Endothelial cell of umbilical vein (primary cell): ENCODE measurements around the gene MRAP. TPM values are rescaled to one million over a fixed set of nuclear protein-coding genes. Genes with fewer than 3 reads are reported as not detected.

ENCODE experiments used
- BruUV-seq: library from RNA; stranded (reverse); fragments of 400-500 nt; replicated peaks from 2 replicates; lab custom pipeline; 2021; lab: Mats Ljungman, UMichigan
- CTCF ChIA-PET: fragments of 300-600, 350-600 bp; sonication (Branson Sonifier 250); formaldehyde crosslinking; loops from one replicate; lab custom pipeline; 2021; ENCODE audit warnings: antibody characterized with exemption, inconsistent platforms; lab: Charles Lee
- POLR2A ChIA-PET: fragments of 300-600, 350-600 bp; sonication (Branson Sonifier 250); formaldehyde crosslinking; loops from one replicate; lab custom pipeline; 2021; ENCODE audit warnings: antibody characterized with exemption, inconsistent platforms; lab: Charles Lee
- DNase-seq: peaks from one replicate; pipeline ENCODE4 v3.0.0-alpha.2; 2011; ENCODE audit warnings: low read depth, low spot score
- FAIRE-seq: peaks from 2 replicates; lab custom pipeline; 2011; peaks lifted over from hg19 to GRCh38; lab: Jason Lieb, UNC
- H2AFZ ChIP-seq: 2 replicates; pipeline ENCODE4 v1.6.0; 2012; ENCODE audit warnings: low read depth, low read length, control low read depth, inconsistent platforms
- H3K27ac ChIP-seq: 2 replicates; pipeline ENCODE4 v1.5.1; 2011; ENCODE audit warnings: low read depth, mild to moderate bottlenecking, control low read depth, low read length, moderate library complexity; ENCODE audit not compliant: insufficient read depth
- H3K27me3 ChIP-seq, 2 experiments: 2 replicates each; pipeline versions ENCODE4 v1.6.0 to v1.6.1; 2011; ENCODE audit warnings: low read length in 2 of 2, mixed read lengths in 1 of 2; ENCODE audit not compliant: control insufficient read depth in 2 of 2, insufficient read depth in 2 of 2
- H3K36me3 ChIP-seq, 2 experiments: 2 replicates in 1 of 2; 3 replicates in 1 of 2; pipeline ENCODE4 v1.5.1; 2011; ENCODE audit warnings: low read length in 2 of 2, mild to moderate bottlenecking in 1 of 2, moderate library complexity in 1 of 2; ENCODE audit not compliant: control insufficient read depth in 2 of 2, insufficient read depth in 2 of 2; ENCODE audit errors: extremely low read depth in 1 of 2
- H3K4me1 ChIP-seq: 3 replicates; pipeline ENCODE4 v1.5.1; 2011; ENCODE audit warnings: mild to moderate bottlenecking, low read length; ENCODE audit not compliant: control insufficient read depth, insufficient read depth; ENCODE audit errors: extremely low read depth
- H3K4me2 ChIP-seq: 2 replicates; pipeline ENCODE4 v1.6.1; 2011; ENCODE audit warnings: low read length, control low read depth, mixed read lengths; ENCODE audit not compliant: insufficient read depth
- H3K4me3 ChIP-seq, 3 experiments: fragments of 200-600 bp in 1 of 3; sonication (generic), shearing (Covaris generic) in 1 of 3; replicated peaks in 1 of 3; 2 replicates each; pipeline ENCODE4 v1.5.1; 2011 to 2016; ENCODE audit warnings: control low read depth in 3 of 3, low read length in 3 of 3, mild to moderate bottlenecking in 2 of 3, inconsistent platforms in 1 of 3, low read depth in 1 of 3, moderate library complexity in 1 of 3; ENCODE audit not compliant: insufficient read depth in 1 of 3
- H3K79me2 ChIP-seq: 2 replicates; pipeline ENCODE4 v1.6.0; 2012; ENCODE audit warnings: low read length, inconsistent platforms; ENCODE audit not compliant: control insufficient read depth, insufficient read depth
- H3K9ac ChIP-seq: replicated peaks from 2 replicates; pipeline ENCODE3; 2011; ENCODE audit warnings: low read length, control low read depth; ENCODE audit not compliant: insufficient read depth; ENCODE audit errors: extremely low read depth
- H3K9me1 ChIP-seq: replicated peaks from 3 replicates; pipeline ENCODE4 v1.6.0; 2011; ENCODE audit warnings: mild to moderate bottlenecking, low read length; ENCODE audit not compliant: control insufficient read depth, insufficient read depth; ENCODE audit errors: extremely low read depth
- H3K9me3 ChIP-seq: replicated peaks from 2 replicates; pipeline ENCODE4 v1.5.1; 2012; ENCODE audit warnings: low read length, inconsistent platforms; ENCODE audit not compliant: control insufficient read depth, insufficient read depth
- H4K20me1 ChIP-seq: replicated peaks from 2 replicates; pipeline ENCODE3; 2011; ENCODE audit warnings: mild to moderate bottlenecking, low read length; ENCODE audit not compliant: control insufficient read depth, insufficient read depth; ENCODE audit errors: extremely low read depth
- EZH2 ChIP-seq: IDR thresholded peaks from 2 replicates; pipeline ENCODE4 v1.6.1; 2012; ENCODE audit warnings: borderline replicate concordance, low read depth, mild to moderate bottlenecking, moderate library complexity, low read length, inconsistent platforms; ENCODE audit not compliant: severe bottlenecking
- FOS ChIP-seq: IDR thresholded peaks from 2 replicates; pipeline ENCODE4 v1.6.1; 2011; ENCODE audit warnings: mild to moderate bottlenecking, low read length, moderate library complexity, borderline replicate concordance; ENCODE audit not compliant: insufficient read depth
- GATA2 ChIP-seq: IDR thresholded peaks from 2 replicates; pipeline ENCODE4 v1.7.0; 2011; ENCODE audit warnings: low read depth, mild to moderate bottlenecking, moderate library complexity, mixed read lengths, low read length; ENCODE audit not compliant: insufficient read length, insufficient read depth
- JUN ChIP-seq: IDR thresholded peaks from 2 replicates; pipeline ENCODE4 v1.6.1; 2011; ENCODE audit warnings: borderline replicate concordance, low read depth; ENCODE audit not compliant: insufficient read length, insufficient read depth
- MYC ChIP-seq: IDR thresholded peaks from one replicate; pipeline ENCODE4 v1.6.1; 2011; ENCODE audit warnings: mild to moderate bottlenecking, low read depth, low read length
- POLR2A ChIP-seq: IDR thresholded peaks from 2 replicates; pipeline ENCODE4 v1.6.1; 2012; ENCODE audit warnings: low read depth, mild to moderate bottlenecking, control low read depth, low read length
- POLR2AphosphoS5 ChIP-seq: IDR thresholded peaks from 2 replicates; pipeline ENCODE4 v1.6.1; 2012; ENCODE audit warnings: low read depth, mild to moderate bottlenecking, control low read depth, low read length, moderate library complexity; ENCODE audit not compliant: insufficient read depth
- dilution Hi-C: fragments of 300-500 bp; cut with MboI; formaldehyde crosslinking; loops from one replicate; pipeline ENCODE4 v1.15.0; 2019; ENCODE audit warnings: low sequenced_read_pairs; ENCODE audit not compliant: extremely low pct_ligation_motif_present
- intact Hi-C: fragments of 100-400 bp; cut with micrococcal nuclease; formaldehyde crosslinking; loops from one replicate; pipeline ENCODE4 v1.10.0; 2022
- polyA plus RNA-seq, 4 experiments: library from polyadenylated mRNA; depleted of rRNA in 3 of 4; stranded (reverse) in 3 of 4; unstranded in 1 of 4; fragments of >200 nt; gene quantifications; 2 replicates each; pipeline versions ENCODE4 v1.2.1 to v1.2.3, GENCODE V29; 2011 to 2012; ENCODE audit warnings: missing spikeins in 1 of 4
- total RNA-seq: library from RNA; stranded (reverse); gene quantifications from 2 replicates; pipeline ENCODE4 v1.2.3, GENCODE V29; 2021
- TF ChIP-seq, protein P1 (sequence below): IDR thresholded peaks from 2 replicates; pipeline ENCODE4 v1.6.1; 2011; ENCODE audit not compliant: insufficient read depth, insufficient read length
- TF ChIP-seq, protein P2 (sequence below), 2 donors: IDR thresholded peaks; 1 replicate in 1 of 2; 2 replicates in 1 of 2; pipeline ENCODE4 v1.5.1; 2011; ENCODE audit warnings: low read length in 2 of 2, mild to moderate bottlenecking in 2 of 2, moderate library complexity in 2 of 2, control low read depth in 1 of 2, inconsistent platforms in 1 of 2, low read depth in 1 of 2; ENCODE audit not compliant: insufficient read depth in 1 of 2; ENCODE audit errors: extremely low read depth in 1 of 2

The MRAP gene
- total and polyA plus RNA-seq, 2 donors (not counting 3 experiments of a cell fraction or from before 2014, with no cell fraction given): not detected

DNA sequence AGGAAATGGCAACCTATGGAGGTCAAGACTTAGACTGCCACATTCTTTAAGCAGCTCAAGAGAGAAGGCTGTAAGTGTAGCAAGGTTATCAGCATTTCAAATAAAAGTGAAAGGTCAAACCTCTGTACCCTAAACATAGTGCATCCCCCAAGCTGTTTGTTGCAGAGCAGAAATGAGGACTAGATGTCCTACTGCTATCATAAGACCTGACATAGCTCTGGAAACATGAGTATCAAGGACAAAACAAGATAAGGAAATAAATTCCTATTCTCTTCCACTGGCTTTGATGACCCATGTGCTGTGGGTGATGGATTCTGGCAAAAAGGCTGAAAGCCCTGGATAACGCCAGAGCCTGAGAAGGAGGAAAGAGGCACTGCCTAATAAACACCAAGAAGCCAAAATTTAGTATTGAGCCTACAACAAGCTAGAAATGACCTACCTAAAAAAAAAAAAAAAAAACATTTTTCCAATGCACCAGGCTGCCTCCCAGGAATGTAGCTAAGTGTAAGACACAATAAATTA lies 58.3 kb downstream of the MRAP start:
- BruUV-seq: no TSS peak
- H3K36me3 ChIP-seq: peaks cover 13 to 50% of the 10 kb centered on the region in 2 experiments

More for the DNA sequence above, 58.3 kb downstream of the MRAP start:
- Histone ChIP-seq H3K27ac (no peak overlapping the region), H4K20me1 (no peaks in the 10 kb centered on the region), H3K4me3 (no peak overlapping the region), H2AFZ (no peak overlapping the region), H3K9ac (no peak overlapping the region), H3K9me3 (no peaks in the 10 kb centered on the region), H3K4me1 (no peaks in the 10 kb centered on the region), H3K4me2 (no peak overlapping the region), H3K79me2 (no peaks in the 10 kb centered on the region), H3K9me1 (no peaks in the 10 kb centered on the region), H3K27me3 (no peaks in the 10 kb centered on the region)
- ChIA-PET POLR2A (interaction anchor here (0.7 kb wide), 1 partner anchor 22 kb away, joined by 6 read pairs; no protein-coding TSS in a partner anchor), CTCF (interaction anchor here (2.2 kb wide), 1 partner anchor 244 kb away, joined by 8 read pairs; no protein-coding TSS in a partner anchor)
- DNase-seq (no peak), FAIRE-seq (no peak)
- intact Hi-C loops (no loop called here), dilution Hi-C loops (no loop called here)
- no peak for TF ChIP-seq MYC
- no peak for TF ChIP-seq POLR2A
- no peak for TF ChIP-seq GATA2
- TF ChIP-seq, protein P1, sequence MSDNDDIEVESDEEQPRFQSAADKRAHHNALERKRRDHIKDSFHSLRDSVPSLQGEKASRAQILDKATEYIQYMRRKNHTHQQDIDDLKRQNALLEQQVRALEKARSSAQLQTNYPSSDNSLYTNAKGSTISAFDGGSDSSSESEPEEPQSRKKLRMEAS: no peak
- no peak for TF ChIP-seq EZH2
- TF ChIP-seq, protein P2, sequence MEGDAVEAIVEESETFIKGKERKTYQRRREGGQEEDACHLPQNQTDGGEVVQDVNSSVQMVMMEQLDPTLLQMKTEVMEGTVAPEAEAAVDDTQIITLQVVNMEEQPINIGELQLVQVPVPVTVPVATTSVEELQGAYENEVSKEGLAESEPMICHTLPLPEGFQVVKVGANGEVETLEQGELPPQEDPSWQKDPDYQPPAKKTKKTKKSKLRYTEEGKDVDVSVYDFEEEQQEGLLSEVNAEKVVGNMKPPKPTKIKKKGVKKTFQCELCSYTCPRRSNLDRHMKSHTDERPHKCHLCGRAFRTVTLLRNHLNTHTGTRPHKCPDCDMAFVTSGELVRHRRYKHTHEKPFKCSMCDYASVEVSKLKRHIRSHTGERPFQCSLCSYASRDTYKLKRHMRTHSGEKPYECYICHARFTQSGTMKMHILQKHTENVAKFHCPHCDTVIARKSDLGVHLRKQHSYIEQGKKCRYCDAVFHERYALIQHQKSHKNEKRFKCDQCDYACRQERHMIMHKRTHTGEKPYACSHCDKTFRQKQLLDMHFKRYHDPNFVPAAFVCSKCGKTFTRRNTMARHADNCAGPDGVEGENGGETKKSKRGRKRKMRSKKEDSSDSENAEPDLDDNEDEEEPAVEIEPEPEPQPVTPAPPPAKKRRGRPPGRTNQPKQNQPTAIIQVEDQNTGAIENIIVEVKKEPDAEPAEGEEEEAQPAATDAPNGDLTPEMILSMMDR (IDR thresholded peaks at IDR 0.05; ENCODE audit: extremely low read depth in 1 of 2, insufficient read depth in 1 of 2, low read depth in 1 of 2, low read length in 2 of 2): no peak
- TF ChIP-seq JUN: no peak
- TF ChIP-seq POLR2AphosphoS5: no peak
- no peak for TF ChIP-seq FOS
